Osteoblast (primary cell): Measurements from ENCODE around the gene CEBPA. TPM values are rescaled to one million over a fixed set of nuclear protein-coding genes. Genes with fewer than 3 reads are reported as not detected.

ENCODE experiments used
- DNase-seq: peaks from one replicate; pipeline ENCODE4 v3.0.0; 2011; ENCODE audit warnings: low spot score, mixed read lengths; ENCODE audit not compliant: insufficient read length; ENCODE audit errors: missing footprints
- H2AFZ ChIP-seq: 2 replicates; pipeline ENCODE4 v1.6.0; 2011; ENCODE audit warnings: mild to moderate bottlenecking, low read length
- H3K27ac ChIP-seq: 2 replicates; pipeline ENCODE4 v1.5.1; 2011; ENCODE audit warnings: mild to moderate bottlenecking, low read depth, low read length, moderate library complexity
- H3K27me3 ChIP-seq: 2 replicates; pipeline ENCODE4 v1.6.0; 2012; ENCODE audit warnings: mild to moderate bottlenecking, control low read depth, inconsistent platforms, low read length, moderate library complexity; ENCODE audit not compliant: insufficient read depth
- H3K36me3 ChIP-seq: 2 replicates; pipeline ENCODE4 v1.5.1; 2011; ENCODE audit warnings: mild to moderate bottlenecking, low read length, control low read depth, moderate library complexity; ENCODE audit not compliant: insufficient read depth
- H3K4me1 ChIP-seq: 2 replicates; pipeline ENCODE4 v1.5.1; 2011; ENCODE audit warnings: mild to moderate bottlenecking, low read length, control low read depth, moderate library complexity; ENCODE audit not compliant: insufficient read depth
- H3K4me2 ChIP-seq: 2 replicates; pipeline ENCODE4 v1.6.0; 2011; ENCODE audit warnings: mild to moderate bottlenecking, low read length; ENCODE audit not compliant: insufficient read depth
- H3K4me3 ChIP-seq: fragments of 200-600 bp; sonication (generic); 3 replicates; pipeline ENCODE4 v1.5.1; 2012; ENCODE audit warnings: mild to moderate bottlenecking, low read length, inconsistent platforms; ENCODE audit not compliant: insufficient read depth
- H3K79me2 ChIP-seq: 2 replicates; pipeline ENCODE4 v1.6.0; 2012; ENCODE audit warnings: mild to moderate bottlenecking, low read length, control low read depth, inconsistent platforms; ENCODE audit not compliant: insufficient read depth
- H3K9me3 ChIP-seq: 2 replicates; pipeline ENCODE4 v1.5.1; 2011; ENCODE audit warnings: low read depth, low read length, control low read depth
- H4K20me1 ChIP-seq: 2 replicates; pipeline ENCODE4 v1.6.0; 2012; ENCODE audit warnings: mild to moderate bottlenecking, low read length, control low read depth; ENCODE audit not compliant: insufficient read depth
- total RNA-seq: library from RNA; depleted of rRNA; stranded (reverse); fragments of >200 nt; gene quantifications from 2 replicates; pipeline ENCODE4 v1.2.3, GENCODE V29; 2012
- TF ChIP-seq, protein P1 (sequence below): IDR thresholded peaks from 2 replicates; pipeline ENCODE4 v1.5.1; 2011; ENCODE audit warnings: mild to moderate bottlenecking, low read depth, low read length, moderate library complexity; ENCODE audit errors: extremely low read depth

The CEBPA gene
- total RNA-seq, 1 donor = 3.6 TPM

DNA sequence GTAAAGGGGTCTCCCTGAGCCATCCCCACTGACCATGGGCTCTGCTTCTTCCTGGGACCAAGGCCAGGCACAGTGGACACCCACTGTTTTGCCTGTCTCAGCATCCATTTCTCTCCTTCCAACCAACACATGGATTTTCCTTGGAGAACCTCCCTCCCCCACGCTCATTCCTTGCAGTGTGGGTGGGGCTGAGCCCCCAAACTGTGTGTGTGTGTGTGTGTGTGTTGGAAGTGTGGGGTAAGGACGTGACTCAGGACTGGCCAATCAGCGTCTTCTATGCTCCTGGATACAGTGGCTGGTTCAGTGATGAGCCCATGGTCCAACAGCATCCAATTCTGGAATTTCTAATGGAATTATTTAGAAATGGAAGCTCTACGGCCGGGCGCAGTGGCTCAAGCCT lies 18.7 kb downstream of the CEBPA start:
- Histone ChIP-seq H3K79me2 (no peaks in the 10 kb centered on the region), H4K20me1 (no peaks in the 10 kb centered on the region), H2AFZ (no peak overlapping the region), H3K4me1 (peaks cover 13% of the 10 kb centered on the region), H3K27ac (no peak overlapping the region), H3K4me2 (no peak overlapping the region), H3K9me3 (peaks cover 3% of the 10 kb centered on the region), H3K27me3 (peaks cover 2% of the 10 kb centered on the region), H3K4me3 (no peak overlapping the region), H3K36me3 (no peaks in the 10 kb centered on the region)
- DNase-seq = no peak
- TF ChIP-seq, protein P1, sequence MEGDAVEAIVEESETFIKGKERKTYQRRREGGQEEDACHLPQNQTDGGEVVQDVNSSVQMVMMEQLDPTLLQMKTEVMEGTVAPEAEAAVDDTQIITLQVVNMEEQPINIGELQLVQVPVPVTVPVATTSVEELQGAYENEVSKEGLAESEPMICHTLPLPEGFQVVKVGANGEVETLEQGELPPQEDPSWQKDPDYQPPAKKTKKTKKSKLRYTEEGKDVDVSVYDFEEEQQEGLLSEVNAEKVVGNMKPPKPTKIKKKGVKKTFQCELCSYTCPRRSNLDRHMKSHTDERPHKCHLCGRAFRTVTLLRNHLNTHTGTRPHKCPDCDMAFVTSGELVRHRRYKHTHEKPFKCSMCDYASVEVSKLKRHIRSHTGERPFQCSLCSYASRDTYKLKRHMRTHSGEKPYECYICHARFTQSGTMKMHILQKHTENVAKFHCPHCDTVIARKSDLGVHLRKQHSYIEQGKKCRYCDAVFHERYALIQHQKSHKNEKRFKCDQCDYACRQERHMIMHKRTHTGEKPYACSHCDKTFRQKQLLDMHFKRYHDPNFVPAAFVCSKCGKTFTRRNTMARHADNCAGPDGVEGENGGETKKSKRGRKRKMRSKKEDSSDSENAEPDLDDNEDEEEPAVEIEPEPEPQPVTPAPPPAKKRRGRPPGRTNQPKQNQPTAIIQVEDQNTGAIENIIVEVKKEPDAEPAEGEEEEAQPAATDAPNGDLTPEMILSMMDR = no peak

DNA sequence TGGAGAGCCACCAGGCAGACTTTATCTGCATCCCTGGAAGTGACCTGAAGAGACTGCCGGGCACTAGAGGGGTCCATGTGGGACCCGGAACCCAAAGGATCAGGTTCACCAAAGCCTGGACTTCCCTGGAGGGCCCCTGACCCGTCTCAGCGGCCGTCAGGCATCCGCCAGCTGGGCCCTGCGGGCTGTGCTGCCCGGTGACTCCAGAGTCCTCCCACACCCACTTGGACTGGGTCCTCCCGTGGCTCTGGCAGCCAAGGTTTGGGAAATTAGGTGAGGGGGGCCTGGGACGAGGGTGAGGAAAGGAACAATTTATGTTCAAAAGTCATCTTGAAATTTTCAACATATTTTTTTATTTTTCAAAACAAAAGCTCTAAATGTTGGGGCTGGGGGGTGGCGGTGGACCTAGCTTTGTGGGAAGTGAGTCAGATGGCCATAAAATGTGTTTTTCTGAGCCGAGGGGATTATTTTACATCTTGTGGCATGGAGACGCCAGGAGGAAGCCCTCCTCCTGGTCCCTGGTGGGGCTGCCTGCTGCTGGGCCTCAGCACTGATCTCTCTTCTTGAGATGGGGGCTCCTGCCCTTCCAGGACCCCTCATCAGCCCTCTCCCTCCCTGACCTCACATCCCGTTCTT lies 20.2 kb downstream of the CEBPA start:
- DNase-seq = peak; percentile 91
- Histone ChIP-seq H3K79me2 (no peaks in the 10 kb centered on the region), H3K27ac (peak overlapping the region; percentile 28), H3K9me3 (no peaks in the 10 kb centered on the region), H2AFZ (peak overlapping the region; percentile 80), H3K27me3 (no peaks in the 10 kb centered on the region), H4K20me1 (no peaks in the 10 kb centered on the region), H3K4me1 (peaks cover 13% of the 10 kb centered on the region), H3K4me3 (no peak overlapping the region), H3K36me3 (no peaks in the 10 kb centered on the region), H3K4me2 (peak overlapping the region; percentile 39)
- TF ChIP-seq, protein P1 = no peak

DNA sequence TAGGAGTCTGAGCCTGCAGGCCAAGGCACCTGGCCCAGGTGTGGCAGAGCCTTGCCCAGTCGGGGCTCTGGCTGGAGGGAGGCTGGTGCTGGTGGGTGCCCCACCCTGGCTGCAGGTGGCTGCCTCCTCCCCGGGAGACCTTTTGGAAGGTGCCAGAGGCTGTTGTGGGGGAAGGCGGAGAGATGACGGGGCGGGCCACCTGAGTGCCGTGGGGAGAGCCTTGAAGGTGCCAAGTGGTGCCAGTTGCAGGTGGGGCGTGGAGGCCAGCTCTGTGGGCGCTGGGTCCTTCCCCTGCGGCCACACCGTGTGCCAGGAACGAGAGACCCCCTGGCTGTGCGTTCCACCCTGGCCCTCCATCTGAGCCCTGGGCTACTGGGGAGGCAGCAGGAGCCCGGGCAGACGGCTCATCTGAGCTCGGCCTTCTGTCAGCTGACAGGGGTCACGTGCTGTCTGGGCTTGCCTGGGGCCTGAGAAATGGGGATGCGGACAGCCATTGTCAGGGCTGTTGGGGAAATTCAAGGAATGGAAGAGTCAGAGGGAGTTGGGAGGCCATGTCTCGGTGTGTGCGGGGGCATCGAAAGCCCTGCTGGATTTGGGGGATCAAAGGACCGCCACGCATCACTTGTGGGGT lies 20.9 kb downstream of the CEBPA start:
- Histone ChIP-seq H4K20me1 (no peaks in the 10 kb centered on the region), H3K27ac (no peak overlapping the region), H2AFZ (peak overlapping the region; percentile 80), H3K4me3 (no peak overlapping the region), H3K4me2 (no peak overlapping the region), H3K36me3 (no peaks in the 10 kb centered on the region), H3K27me3 (no peaks in the 10 kb centered on the region), H3K79me2 (no peaks in the 10 kb centered on the region), H3K4me1 (peaks cover 13% of the 10 kb centered on the region), H3K9me3 (no peaks in the 10 kb centered on the region)
- TF ChIP-seq, protein P1 = no peak
- DNase-seq = peak; percentile 83

DNA sequence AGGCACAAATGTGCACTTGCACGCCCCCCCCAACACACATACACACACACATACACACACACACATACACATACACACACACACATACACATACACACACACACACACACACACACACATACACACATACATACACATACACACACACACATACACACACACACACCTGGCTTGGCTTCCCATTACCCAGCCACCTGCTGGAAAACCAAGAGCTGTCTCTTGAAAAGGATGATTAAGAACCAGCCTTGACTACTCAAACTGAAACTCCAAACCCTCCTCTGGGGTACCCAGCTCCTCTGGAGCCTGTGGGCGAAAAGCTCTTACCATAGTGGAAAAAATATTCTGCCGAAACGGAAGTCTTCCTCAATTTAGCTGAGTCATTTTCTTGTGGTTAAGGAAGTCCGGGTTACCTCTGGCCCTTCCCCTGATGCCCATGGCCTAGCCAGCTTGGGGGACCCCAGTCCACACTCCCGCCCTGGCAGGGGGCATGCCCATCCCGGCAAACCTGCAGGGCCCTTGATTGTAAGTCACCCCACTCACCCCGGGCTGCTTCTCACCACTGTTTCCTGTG lies 21.9 kb downstream of the CEBPA start:
- peaks cover 13% of the 10 kb centered on the region for H3K4me1 ChIP-seq
- H3K4me3 ChIP-seq = no peak overlapping the region
- H3K27me3 ChIP-seq = no peaks in the 10 kb centered on the region
- H3K4me2 ChIP-seq = no peak overlapping the region
- H3K79me2 ChIP-seq = no peaks in the 10 kb centered on the region
- no peak for DNase-seq
- TF ChIP-seq, protein P1 = no peak
- no peaks in the 10 kb centered on the region for H3K9me3 ChIP-seq
- H2AFZ ChIP-seq = no peak overlapping the region
- H3K27ac ChIP-seq = no peak overlapping the region
- H4K20me1 ChIP-seq = no peaks in the 10 kb centered on the region
- no peaks in the 10 kb centered on the region for H3K36me3 ChIP-seq
